ENCODE measurements around the gene DGCR8.

GRCh38 chr22:20089226-20089976, 9.4 kb downstream of the DGCR8 start:
- TF ChIP-seq CTCF (IDR thresholded peaks at IDR 0.05) (no peak), EP300 (IDR thresholded peaks at IDR 0.05) (no peak)
